Type B pancreatic cell (in vitro differentiated cells): Measurements from ENCODE around the gene ZNF70. TPM values are rescaled to one million over a fixed set of nuclear protein-coding genes. Genes with fewer than 3 reads are reported as not detected.

ENCODE experiments used
- DNase-seq: peaks from one replicate; pipeline ENCODE4 v3.0.0; 2021; ENCODE audit warnings: mixed read lengths; ENCODE audit not compliant: unreplicated experiment; ENCODE audit errors: extremely low spot score
- H3K27ac Mint-ChIP-seq: 2 replicates; pipeline ENCODE4 v1.8.0; 2021; ENCODE audit warnings: mild to moderate bottlenecking, mixed read lengths
- H3K27me3 Mint-ChIP-seq: 2 replicates; pipeline ENCODE4 v1.8.0; 2021; ENCODE audit warnings: mixed read lengths
- H3K36me3 Mint-ChIP-seq: 2 replicates; pipeline ENCODE4 v1.8.0; 2021; ENCODE audit warnings: mixed read lengths
- H3K4me1 Mint-ChIP-seq: one replicate; pipeline ENCODE4 v1.8.0; 2021; ENCODE audit warnings: mixed read lengths; ENCODE audit not compliant: unreplicated experiment
- H3K4me3 Mint-ChIP-seq: 2 replicates; pipeline ENCODE4 v1.8.0; 2021; ENCODE audit warnings: mild to moderate bottlenecking, mixed read lengths
- H3K9me3 Mint-ChIP-seq: 2 replicates; pipeline ENCODE4 v1.8.0; 2021; ENCODE audit warnings: mixed read lengths
- CTCF ChIP-seq: fragments of 200-600 bp; sonication (generic); conservative IDR thresholded peaks from 2 replicates; pipeline ENCODE4 v1.5.0; 2021; ENCODE audit warnings: antibody characterized with exemption, mild to moderate bottlenecking
- total RNA-seq: library from RNA; stranded (reverse); gene quantifications from 2 replicates; pipeline ENCODE4 v1.2.1, GENCODE V29; 2021; ENCODE audit warnings: low replicate concordance

ZNF70 gene
- total RNA-seq, 1 donor from 2014 or later = 12.3 TPM

GRCh38 chr22:23789638-23790037 lies 38.7 kb upstream of the ZNF70 start:
- Mint-ChIP-seq H3K27ac (peak overlapping the region; percentile 44), H3K9me3 (no peaks in the 10 kb centered on the region), H3K4me3 (peak overlapping the region; percentile 68), H3K4me1 (peaks cover 49% of the 10 kb centered on the region), H3K27me3 (no peaks in the 10 kb centered on the region), H3K36me3 (peaks cover 17% of the 10 kb centered on the region)
- TF ChIP-seq CTCF = no peak
- DNase-seq = no peak

- Mint-ChIP-seq H3K4me3 (peak overlapping the region; percentile 68), H3K27ac (peak overlapping the region; percentile 44)
- TF ChIP-seq CTCF = no peak
Observed at GRCh38 chr22:23789121-23789520, 38.2 kb upstream of the ZNF70 start.

GRCh38 chr22:23787910-23788309 lies 37.0 kb upstream of the ZNF70 start:
- peaks cover 11% of the 10 kb centered on the region for H3K36me3 Mint-ChIP-seq
- H3K9me3 Mint-ChIP-seq = no peaks in the 10 kb centered on the region
- H3K4me1 Mint-ChIP-seq = peaks cover 46% of the 10 kb centered on the region
- no peak for DNase-seq
- no peak for TF ChIP-seq CTCF
- H3K4me3 Mint-ChIP-seq = peak overlapping the region; percentile 95
- peak overlapping the region; percentile 80 for H3K27ac Mint-ChIP-seq
- H3K27me3 Mint-ChIP-seq = no peaks in the 10 kb centered on the region

More at GRCh38 chr22:23789121-23789520, 38.2 kb upstream of the ZNF70 start:
- Mint-ChIP-seq H3K4me1 (peaks cover 51% of the 10 kb centered on the region), H3K27me3 (no peaks in the 10 kb centered on the region), H3K9me3 (no peaks in the 10 kb centered on the region), H3K36me3 (peaks cover 17% of the 10 kb centered on the region)
- no peak for DNase-seq

- H3K27me3 Mint-ChIP-seq = no peaks in the 10 kb centered on the region
- peak overlapping the region; percentile 80 for H3K27ac Mint-ChIP-seq
- peak overlapping the region; percentile 95 for H3K4me3 Mint-ChIP-seq
- no peaks in the 10 kb centered on the region for H3K9me3 Mint-ChIP-seq
- peaks cover 7% of the 10 kb centered on the region for H3K36me3 Mint-ChIP-seq
- peaks cover 42% of the 10 kb centered on the region for H3K4me1 Mint-ChIP-seq
- DNase-seq = no peak
- no peak for TF ChIP-seq CTCF
Observed at GRCh38 chr22:23787600-23787896, 36.6 kb upstream of the ZNF70 start.

GRCh38 chr22:23786752-23787599 lies 36.1 kb upstream of the ZNF70 start, which contains the start of gene SMARCB1:
SMARCB1 (plus strand) TSS chr22:23786966; CDS start chr22:23787170, 204 bp downstream.
- DNase-seq = peak; percentile 90
- Mint-ChIP-seq H3K27me3 (no peaks in the 10 kb centered on the region), H3K9me3 (no peaks in the 10 kb centered on the region), H3K4me1 (peaks cover 36% of the 10 kb centered on the region), H3K36me3 (peaks cover 6% of the 10 kb centered on the region), H3K4me3 (peak within 1 kb of the TSS; percentile 95), H3K27ac (peak within 1 kb of the TSS; percentile 91)
- no peak for TF ChIP-seq CTCF
